Renal cortical epithelial cell (primary cell): ENCODE measurements around the gene ATP8A1. TPM values are rescaled to one million over a fixed set of nuclear protein-coding genes. Genes with fewer than 3 reads are reported as not detected.
"Not testable (repeated sequence)": the region's sequence is repeated elsewhere in the genome, so short reads cannot be mapped to it uniquely, and the experiment has no call there.

Source experiments
- DNase-seq: peaks from one replicate; pipeline ENCODE4 v3.0.0-alpha.2; 2011; ENCODE audit warnings: low read depth
- total RNA-seq: library from RNA; depleted of rRNA; stranded (reverse); fragments of >200 nt; gene quantifications from 2 replicates; pipeline ENCODE4 v1.2.3, GENCODE V29; 2014

The ATP8A1 gene
- total RNA-seq, 1 donor from 2014 or later, result 38.4 TPM

GRCh38 chr4:42510225-42510624, 146.7 kb downstream of the ATP8A1 start:
- no peak for DNase-seq

GRCh38 chr4:42501624-42502401, 155.1 kb downstream of the ATP8A1 start:
- peak; percentile 84 for DNase-seq

- no peak for DNase-seq
Measured at GRCh38 chr4:42498040-42498439, 158.9 kb downstream of the ATP8A1 start.

- DNase-seq, result no peak
Measured at GRCh38 chr4:42497142-42497910, 159.6 kb downstream of the ATP8A1 start.

GRCh38 chr4:42492962-42493361, 163.9 kb downstream of the ATP8A1 start:
- no peak for DNase-seq

GRCh38 chr4:42490015-42490414, 166.9 kb downstream of the ATP8A1 start:
- no peak for DNase-seq

- DNase-seq, result no peak
Measured at GRCh38 chr4:42489095-42489494, 167.8 kb downstream of the ATP8A1 start.

GRCh38 chr4:42488554-42488953, 168.4 kb downstream of the ATP8A1 start:
- no peak for DNase-seq

GRCh38 chr4:42488114-42488513, 168.8 kb downstream of the ATP8A1 start:
- no peak for DNase-seq

GRCh38 chr4:42487230-42487629, 169.7 kb downstream of the ATP8A1 start:
- DNase-seq, result no peak

- DNase-seq, result not testable (repeated sequence)
Measured at GRCh38 chr4:42486156-42486555, 170.7 kb downstream of the ATP8A1 start.

- DNase-seq, result no peak
Measured at GRCh38 chr4:42484630-42485029, 172.3 kb downstream of the ATP8A1 start.

- DNase-seq, result no peak
Measured at GRCh38 chr4:42483426-42484379, 173.2 kb downstream of the ATP8A1 start.

GRCh38 chr4:42482516-42483327, 174.2 kb downstream of the ATP8A1 start:
- no peak for DNase-seq

GRCh38 chr4:42480717-42481116, 176.2 kb downstream of the ATP8A1 start:
- no peak for DNase-seq

GRCh38 chr4:42480281-42480680, 176.6 kb downstream of the ATP8A1 start:
- DNase-seq, result no peak

- DNase-seq, result peak; percentile 41
Measured at GRCh38 chr4:42478946-42479345, 178.0 kb downstream of the ATP8A1 start.

- no peak for DNase-seq
Measured at GRCh38 chr4:42478509-42478908, 178.4 kb downstream of the ATP8A1 start.

GRCh38 chr4:42474406-42474805, 182.5 kb downstream of the ATP8A1 start:
- DNase-seq, result peak; percentile 22

GRCh38 chr4:42473071-42473684, 183.7 kb downstream of the ATP8A1 start:
- no peak for DNase-seq

GRCh38 chr4:42471896-42472295, 185.0 kb downstream of the ATP8A1 start:
- no peak for DNase-seq
